Measurements from ENCODE around the gene EVI5.

GRCh38 chr1:92707709-92708108 lies 77.2 kb downstream of the EVI5 start:
- TF ChIP-seq CTCF (IDR thresholded peaks at IDR 0.05) (no peak), EZH2phosphoT487 (IDR thresholded peaks at IDR 0.05) (no peak)

Measured in neural progenitor cell (in vitro differentiated cells).